Lung (tissue), 12 donors: ENCODE data around the gene DHRS3. TPM values are rescaled to one million over a fixed set of nuclear protein-coding genes. Genes with fewer than 3 reads are reported as not detected.

Experiments used
- ATAC-seq: fragments of 200-7000 bp; cut with Tn5 transposase; one replicate; pipeline ENCODE4 v1.9.1; 2020; ENCODE audit warnings: moderate number of reproducible peaks; ENCODE audit not compliant: insufficient read depth, low FRiP score
- DNase-seq, 3 donors: peaks; one replicate each; pipeline ENCODE4 v3.0.0-alpha.2; 2013 to 2017
- H3K27ac ChIP-seq, 2 donors: one replicate each; pipeline ENCODE4 v1.5.1; 2013; ENCODE audit warnings: mild to moderate bottlenecking in 2 of 2, moderate library complexity in 2 of 2, control low read depth in 1 of 2, inconsistent platforms in 1 of 2, low read depth in 1 of 2, low read length in 1 of 2
- H3K27me3 ChIP-seq, 3 donors: one replicate each; pipeline ENCODE4 v1.5.1; 2013; ENCODE audit warnings: low read length in 2 of 3; ENCODE audit not compliant: control insufficient read depth in 3 of 3, insufficient read depth in 3 of 3
- H3K36me3 ChIP-seq, 4 donors: one replicate each; pipeline ENCODE4 v1.5.1; 2013; ENCODE audit warnings: low read length in 4 of 4, mild to moderate bottlenecking in 1 of 4, moderate library complexity in 1 of 4; ENCODE audit not compliant: control insufficient read depth in 4 of 4, insufficient read depth in 4 of 4
- H3K4me1 ChIP-seq, 5 donors: one replicate each; pipeline ENCODE4 v1.5.1; 2013; ENCODE audit warnings: low read length in 5 of 5, mild to moderate bottlenecking in 2 of 5, moderate library complexity in 1 of 5; ENCODE audit not compliant: control insufficient read depth in 5 of 5, insufficient read depth in 5 of 5
- H3K4me3 ChIP-seq: one replicate; pipeline ENCODE4 v1.5.1; 2013; ENCODE audit warnings: mild to moderate bottlenecking, control low read depth, moderate library complexity
- H3K9ac ChIP-seq, 2 donors: one replicate each; pipeline ENCODE4 v1.5.1; 2013; ENCODE audit warnings: low read length in 2 of 2, control low read depth in 1 of 2; ENCODE audit not compliant: insufficient read depth in 1 of 2
- H3K9me3 ChIP-seq, 4 donors: one replicate each; pipeline ENCODE4 v1.5.1; 2013; ENCODE audit warnings: low read length in 3 of 4, mild to moderate bottlenecking in 1 of 4, moderate library complexity in 1 of 4; ENCODE audit not compliant: control insufficient read depth in 4 of 4, insufficient read depth in 3 of 4
- CTCF ChIP-seq: IDR thresholded peaks from 2 replicates; pipeline ENCODE4 v1.5.1; 2012; ENCODE audit warnings: mild to moderate bottlenecking; ENCODE audit errors: control extremely low read depth, extremely low read depth
- WGBS, 2 donors: extraction: QIAGEN DNeasy Blood & Tissue Kit; methylation state at CpG; one replicate each; pipeline ENCODE4 v1.1.7; 2013; 5-methylcytosine and 5-hydroxymethylcytosine counted together
- polyA plus RNA-seq, 2 donors: library from polyadenylated mRNA; stranded (reverse); fragments of 200-250 nt; gene quantifications; one replicate each; pipeline ENCODE4 v1.2.1, GENCODE V29; 2013
- total RNA-seq, 2 donors: library from RNA; depleted of rRNA in 1 of 2; stranded (reverse); fragments of >200 nt in 1 of 2; gene quantifications; one replicate each; pipeline ENCODE4 v1.2.1, GENCODE V29; 2014 to 2021
- donor health status: control.
- donor health status: control.
- donor health status: Bipolar disorder and iron deficiency.
- donor health status: healthy.
- donor health status: DM: yes; HTN: yes; CAD: no.

DHRS3 gene
- total and polyA plus RNA-seq, 4 donors, result 56.7 to 109 (median 79.8) TPM

GRCh38 chr1:12551584-12551983, 66.4 kb downstream of the DHRS3 start:
- H3K36me3 ChIP-seq, result no peaks in the 10 kb centered on the region
- no peak overlapping the region for H3K9ac ChIP-seq
- H3K4me3 ChIP-seq, result no peak overlapping the region
- ATAC-seq (no peak), DNase-seq (no peak)
- H3K27ac ChIP-seq, result no peak overlapping the region
- H3K4me1 ChIP-seq, result peaks cover 3 to 35% (median 14%) of the 10 kb centered on the region in 5 donors
- no peak for TF ChIP-seq CTCF
- H3K9me3 ChIP-seq, result no peaks in the 10 kb centered on the region
- no peaks in the 10 kb centered on the region for H3K27me3 ChIP-seq

GRCh38 chr1:12549460-12550349, 68.3 kb downstream of the DHRS3 start:
- ATAC-seq (peak; percentile 29), DNase-seq (peak in 2 of 3 donors; percentile 45 to 53)
- Histone ChIP-seq H3K9ac (no peak overlapping the region), H3K4me1 (peaks cover 3 to 29% (median 14%) of the 10 kb centered on the region in 5 donors), H3K27me3 (no peaks in the 10 kb centered on the region), H3K27ac (peak overlapping the region in 1 of 2 donors; percentile 75), H3K4me3 (no peak overlapping the region), H3K9me3 (no peaks in the 10 kb centered on the region), H3K36me3 (no peaks in the 10 kb centered on the region)
- no peak for TF ChIP-seq CTCF
- WGBS, 2 donors, result 63 to 80% methylated on average over 31 of the region's 31 CpGs

GRCh38 chr1:12548973-12549459, 69.0 kb downstream of the DHRS3 start:
- Histone ChIP-seq H3K4me3 (no peak overlapping the region), H3K27ac (peak overlapping the region in 1 of 2 donors; percentile 75), H3K36me3 (no peaks in the 10 kb centered on the region), H3K9ac (no peak overlapping the region), H3K9me3 (no peaks in the 10 kb centered on the region), H3K27me3 (no peaks in the 10 kb centered on the region), H3K4me1 (peaks cover 3 to 29% (median 14%) of the 10 kb centered on the region in 5 donors)
- no peak for TF ChIP-seq CTCF
- ATAC-seq, result no peak
- peak in 2 of 3 donors; percentile 36 to 57 for DNase-seq
- 59 to 76% methylated on average over 27 of the region's 27 CpGs for WGBS, 2 donors
